Epithelial cell of proximal tubule (primary cell): ENCODE measurements around the gene BEX2. TPM values are rescaled to one million over a fixed set of nuclear protein-coding genes. Genes with fewer than 3 reads are reported as not detected.
"Not testable (repeated sequence)": the region's sequence is repeated elsewhere in the genome, so short reads cannot be mapped to it uniquely, and the experiment has no call there.

Experiments used
- DNase-seq: peaks from one replicate; pipeline ENCODE4 v3.0.0-alpha.2; 2011; ENCODE audit warnings: low read depth
- H3K4me3 ChIP-seq: 2 replicates; pipeline ENCODE4 v1.5.1; 2011; ENCODE audit warnings: low read depth, mild to moderate bottlenecking, low read length
- total RNA-seq: library from RNA; depleted of rRNA; stranded (reverse); fragments of >200 nt; gene quantifications from 2 replicates; pipeline ENCODE4 v1.2.3, GENCODE V29; 2015
- TF ChIP-seq, protein P1 (sequence below): conservative IDR thresholded peaks from 2 replicates; pipeline ENCODE4 v1.5.1; 2012; ENCODE audit warnings: low read depth, mild to moderate bottlenecking, low read length

The BEX2 gene
- total RNA-seq: 9.0 and 19.0 TPM in 2 replicates

DNA sequence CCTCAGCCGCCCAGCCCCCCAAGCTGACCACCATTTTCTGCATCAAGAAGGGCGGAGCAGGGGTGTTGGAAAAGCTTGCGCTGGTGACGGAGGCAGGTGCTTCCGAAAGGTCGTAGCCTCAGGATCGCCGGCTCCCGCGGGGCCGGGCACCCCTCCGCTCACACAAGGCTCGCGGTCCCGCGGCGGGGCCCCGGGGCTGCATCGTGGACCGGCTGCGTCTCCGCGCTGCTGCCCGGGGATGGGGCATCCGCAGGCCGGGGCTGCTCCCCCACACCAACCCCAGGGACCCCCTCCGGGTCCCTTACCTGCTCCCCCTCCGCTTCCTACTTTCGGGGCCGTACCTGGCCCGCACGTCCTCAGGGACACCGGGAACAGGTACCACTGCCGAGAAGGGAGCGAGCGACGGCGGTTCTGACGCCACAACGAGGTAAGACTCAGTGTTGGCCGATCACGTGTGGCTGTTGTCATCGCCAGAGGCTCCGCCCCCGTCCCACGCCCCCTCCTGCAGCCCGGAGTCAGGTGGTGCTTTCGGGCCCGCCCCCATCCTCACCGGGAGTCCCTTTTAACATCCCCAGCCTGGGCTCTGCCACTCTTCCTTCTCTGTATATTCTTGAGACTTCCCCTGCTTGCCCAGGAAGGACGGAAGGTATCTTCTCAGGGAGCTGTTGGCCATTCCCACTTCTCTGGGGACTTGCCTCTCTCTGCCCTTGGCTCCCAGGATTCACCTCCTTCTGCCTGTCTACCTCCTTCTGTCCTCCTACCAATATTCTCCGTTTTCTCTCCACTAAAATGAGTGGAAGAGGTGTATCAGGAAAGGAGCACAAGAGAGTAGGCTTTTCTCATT is at the start of gene BEX2:
TSS of gene BEX2 (minus strand) at position 436 of the 844 bp plus-strand sequence. CDS start 1,014 bp downstream, outside the sequence.
- H3K4me3 ChIP-seq: peak within 1 kb of the TSS; percentile 69

DNA sequence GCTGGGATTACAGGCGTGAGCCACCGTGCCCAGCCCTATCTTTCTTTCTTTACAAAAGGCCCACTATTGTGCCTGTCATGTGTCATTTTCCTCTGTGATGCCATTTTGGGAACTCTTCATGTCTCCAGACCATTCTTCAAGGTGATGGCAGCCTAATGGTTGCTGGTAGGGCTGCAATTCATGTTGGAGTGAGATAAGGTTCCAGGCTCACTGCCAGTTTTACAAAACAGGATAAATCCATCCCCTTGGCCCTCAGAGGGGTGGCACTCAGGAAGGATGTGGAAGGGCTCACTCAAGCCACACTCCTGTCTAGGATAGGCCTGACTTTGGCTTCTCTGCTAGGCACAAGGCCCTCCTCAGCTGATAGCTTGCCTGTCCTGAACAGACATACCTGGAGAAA is 49.3 kb upstream of the BEX2 start:
- H3K4me3 ChIP-seq: no peak overlapping the region
- DNase-seq: no peak
- TF ChIP-seq, protein P1, sequence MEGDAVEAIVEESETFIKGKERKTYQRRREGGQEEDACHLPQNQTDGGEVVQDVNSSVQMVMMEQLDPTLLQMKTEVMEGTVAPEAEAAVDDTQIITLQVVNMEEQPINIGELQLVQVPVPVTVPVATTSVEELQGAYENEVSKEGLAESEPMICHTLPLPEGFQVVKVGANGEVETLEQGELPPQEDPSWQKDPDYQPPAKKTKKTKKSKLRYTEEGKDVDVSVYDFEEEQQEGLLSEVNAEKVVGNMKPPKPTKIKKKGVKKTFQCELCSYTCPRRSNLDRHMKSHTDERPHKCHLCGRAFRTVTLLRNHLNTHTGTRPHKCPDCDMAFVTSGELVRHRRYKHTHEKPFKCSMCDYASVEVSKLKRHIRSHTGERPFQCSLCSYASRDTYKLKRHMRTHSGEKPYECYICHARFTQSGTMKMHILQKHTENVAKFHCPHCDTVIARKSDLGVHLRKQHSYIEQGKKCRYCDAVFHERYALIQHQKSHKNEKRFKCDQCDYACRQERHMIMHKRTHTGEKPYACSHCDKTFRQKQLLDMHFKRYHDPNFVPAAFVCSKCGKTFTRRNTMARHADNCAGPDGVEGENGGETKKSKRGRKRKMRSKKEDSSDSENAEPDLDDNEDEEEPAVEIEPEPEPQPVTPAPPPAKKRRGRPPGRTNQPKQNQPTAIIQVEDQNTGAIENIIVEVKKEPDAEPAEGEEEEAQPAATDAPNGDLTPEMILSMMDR: no peak

More for the DNA sequence above, at the start of gene BEX2:
- peak; percentile 1 for DNase-seq
- TF ChIP-seq, protein P1: no peak

DNA sequence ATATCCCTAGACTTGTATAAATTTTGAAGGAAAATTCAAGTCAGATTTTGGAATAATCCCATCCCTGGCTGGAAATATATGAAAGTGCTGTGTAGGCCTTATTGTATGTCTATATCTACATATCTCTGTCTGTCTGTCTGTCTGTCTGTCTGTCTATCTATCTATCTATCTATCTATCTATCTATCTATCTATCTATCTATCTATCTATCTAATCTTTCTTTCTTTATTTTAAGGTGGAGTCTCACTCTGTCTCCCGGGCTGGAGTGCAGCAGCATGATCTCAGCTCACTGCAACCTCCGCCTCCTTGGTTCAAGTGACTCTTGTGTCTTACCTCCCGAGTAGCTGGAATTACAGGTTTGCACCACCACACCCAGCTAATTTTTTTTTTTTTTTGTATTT is 48.8 kb upstream of the BEX2 start:
- not testable (repeated sequence) for H3K4me3 ChIP-seq, DNase-seq

DNA sequence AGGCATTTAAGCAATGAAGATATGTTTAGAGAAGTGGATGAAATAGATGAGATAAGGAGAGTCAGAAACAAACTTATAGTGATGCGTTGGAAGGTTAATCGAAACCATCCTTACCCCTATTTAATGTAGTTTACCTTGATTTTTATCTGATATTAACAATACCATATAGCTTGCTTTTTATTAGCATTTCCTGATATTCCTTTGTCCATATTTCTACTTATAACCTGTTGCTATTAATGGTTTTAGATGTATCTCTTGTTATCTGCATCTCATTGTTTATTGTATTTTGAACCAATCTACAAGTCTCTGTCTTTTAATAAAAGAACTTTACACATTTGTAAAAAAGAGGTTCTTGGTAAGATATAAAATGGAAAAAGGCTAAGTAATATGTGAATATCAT is 47.1 kb upstream of the BEX2 start:
- peak overlapping the region; percentile 85 for H3K4me3 ChIP-seq
- TF ChIP-seq, protein P1: no peak
- DNase-seq: no peak

DNA sequence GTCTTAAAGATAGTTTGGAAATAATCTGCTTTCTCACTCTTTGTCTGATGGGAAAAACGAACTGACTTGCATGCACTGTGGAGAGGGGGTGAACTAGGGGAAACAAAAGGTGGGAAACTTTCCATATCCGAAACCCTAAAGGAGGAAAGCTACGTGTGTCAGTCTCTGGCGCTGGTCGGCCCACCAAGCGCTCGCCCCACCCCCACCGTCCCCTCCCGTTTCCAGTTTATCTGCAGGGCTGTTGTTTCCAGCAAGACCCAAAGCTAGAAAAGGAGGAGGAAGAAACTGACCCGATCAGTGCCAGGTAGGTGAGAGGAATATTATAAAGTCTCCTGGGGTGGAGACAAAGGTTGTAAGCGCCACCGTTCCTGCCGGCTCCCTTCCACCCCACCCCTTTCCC is 46.1 kb upstream of the BEX2 start:
- TF ChIP-seq, protein P1: no peak
- peak overlapping the region; percentile 85 for H3K4me3 ChIP-seq
- no peak for DNase-seq

DNA sequence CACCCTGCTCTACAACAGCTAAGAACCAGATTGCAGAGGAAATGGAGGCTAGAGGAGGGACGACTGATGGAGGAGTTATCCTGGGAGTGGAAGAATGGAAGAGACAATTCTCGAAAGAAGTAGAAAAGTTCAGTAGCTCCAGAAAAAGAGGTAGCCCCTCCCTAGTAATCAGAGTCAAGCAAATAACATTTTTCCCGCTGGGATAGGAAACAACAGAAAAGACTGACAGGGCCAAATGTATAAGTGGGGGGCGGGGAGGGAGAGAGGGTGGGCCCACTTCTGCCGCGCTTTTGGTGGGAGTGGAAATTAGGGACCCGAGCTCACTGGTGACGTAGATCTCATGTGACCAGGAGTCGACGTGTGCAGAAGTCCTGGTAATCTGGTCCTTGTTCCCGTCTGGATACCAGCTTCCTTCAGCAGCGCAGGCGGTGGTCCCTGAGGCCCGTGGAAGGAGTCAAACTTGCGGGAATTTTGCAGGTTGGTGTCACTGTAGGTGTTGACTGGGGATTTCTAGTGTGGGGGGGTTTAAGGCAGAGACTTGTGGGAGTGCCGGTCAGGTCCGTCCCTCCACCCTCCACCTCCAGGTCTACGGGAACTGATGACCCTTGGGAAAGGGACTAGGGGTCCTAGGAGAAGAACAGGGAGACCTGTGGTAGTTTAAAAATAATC is 45.5 kb upstream of the BEX2 start, which contains the start of gene TCEAL9:
TSS of gene TCEAL9 (plus strand) at position 377 of the 669 bp plus-strand sequence. CDS start 1,179 bp downstream, outside the sequence.
- H3K4me3 ChIP-seq: peak within 1 kb of the TSS; percentile 85
- no peak for DNase-seq
- TF ChIP-seq, protein P1: no peak

DNA sequence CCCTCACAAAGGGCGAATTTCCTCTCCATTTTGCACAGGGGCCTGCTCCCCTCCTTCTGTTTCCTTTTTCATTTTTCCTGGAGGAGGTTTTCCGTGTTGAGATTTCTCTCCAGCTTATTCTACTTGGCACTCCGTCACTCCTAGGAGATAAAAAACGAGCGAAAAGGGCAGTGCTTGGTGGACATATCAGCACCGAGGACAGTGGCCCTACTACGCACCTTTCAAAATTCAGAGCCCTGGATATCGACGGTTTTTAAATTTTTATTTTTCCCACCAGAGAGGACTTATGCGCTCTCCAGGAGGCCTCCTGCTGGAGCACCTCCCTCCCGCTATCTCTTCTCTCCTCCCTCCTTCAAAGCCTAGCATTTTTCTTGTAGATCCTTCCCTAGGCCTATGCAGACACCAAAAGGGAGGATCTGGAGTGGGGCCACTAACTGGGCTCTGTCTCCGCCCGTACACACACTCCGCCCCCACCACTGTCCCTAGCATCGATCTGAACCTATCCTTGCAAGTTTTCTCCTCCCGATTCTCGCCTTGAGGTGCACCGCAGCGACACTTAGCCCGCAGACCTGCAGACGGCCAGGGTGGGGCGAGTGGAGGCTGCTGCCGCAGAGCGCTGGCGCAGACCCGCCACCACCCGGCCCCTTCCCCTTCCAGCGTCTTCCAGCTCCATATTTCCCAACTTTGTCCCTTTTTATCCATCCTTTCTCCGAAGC is 37.0 kb upstream of the BEX2 start:
- TF ChIP-seq, protein P1: no peak
- DNase-seq: no peak
- no peak overlapping the region for H3K4me3 ChIP-seq
